Gastroesophageal sphincter (tissue), 4 donors: ENCODE measurements around the gene GPHA2. TPM values are rescaled to one million over a fixed set of nuclear protein-coding genes. Genes with fewer than 3 reads are reported as not detected.

Experiments
- ATAC-seq: fragments of 150-250 bp; one replicate; pipeline ENCODE4 v1.9.1; 2016; ENCODE audit warnings: mild to moderate bottlenecking, moderate library complexity
- H3K27ac ChIP-seq, 4 donors: fragments of 200-600 bp; sonication (generic) in 3 of 4; 1 replicate in 3 of 4; 2 replicates in 1 of 4; pipeline ENCODE4 v1.5.1; 2016 to 2019
- H3K27me3 ChIP-seq: fragments of 200-600 bp; sonication (generic); one replicate; pipeline ENCODE4 v1.5.1; 2019
- H3K36me3 ChIP-seq, 2 donors: fragments of 200-600 bp; sonication (generic); one replicate each; pipeline ENCODE4 v1.5.1; 2019; ENCODE audit warnings: control low read depth in 1 of 2
- H3K4me1 ChIP-seq, 3 donors: fragments of 200-600 bp; sonication (generic); 1 replicate in 2 of 3; 2 replicates in 1 of 3; pipeline ENCODE4 v1.5.1; 2016 to 2019; ENCODE audit warnings: control low read depth in 2 of 3
- H3K4me3 ChIP-seq, 2 donors: fragments of 200-600 bp; sonication (generic); one replicate each; pipeline ENCODE4 v1.5.1; 2019; ENCODE audit warnings: mild to moderate bottlenecking in 1 of 2, moderate library complexity in 1 of 2
- H3K9me3 ChIP-seq, 3 donors: fragments of 200-600 bp; sonication (generic); one replicate each; pipeline ENCODE4 v1.5.1; 2017 to 2019; ENCODE audit warnings: control low read depth in 2 of 3
- EP300 ChIP-seq: sonication (generic); formaldehyde crosslinking; IDR thresholded peaks from one replicate; pipeline ENCODE4 v1.6.1; 2017; ENCODE audit warnings: antibody characterized with exemption, mild to moderate bottlenecking
- POLR2A ChIP-seq, 2 donors: fragments of 450-650 bp; IDR thresholded peaks; one replicate each; pipeline ENCODE4 v1.6.1; 2017; ENCODE audit warnings: antibody characterized with exemption in 2 of 2, mild to moderate bottlenecking in 2 of 2, moderate library complexity in 1 of 2
- POLR2AphosphoS5 ChIP-seq: sonication (generic); formaldehyde crosslinking; IDR thresholded peaks from one replicate; pipeline ENCODE4 v1.6.1; 2017; ENCODE audit warnings: antibody characterized with exemption
- WGBS, 2 donors: methylation state at CpG; one replicate each; pipeline ENCODE4 v1.1.5; 2018; ENCODE audit warnings: low coverage in 1 of 2; 5-methylcytosine and 5-hydroxymethylcytosine counted together
- total RNA-seq, 4 donors: library from RNA; depleted of rRNA; stranded (reverse); fragments of >200 nt; gene quantifications; one replicate each; pipeline ENCODE4 v1.1.0, GENCODE V29; 2016
- TF ChIP-seq, protein P1 (sequence below), 4 experiments: fragments of 200-600 bp in 2 of 4; fragments of 450-650 bp in 2 of 4; sonication (generic) in 1 of 4; IDR thresholded peaks; one replicate each; pipeline ENCODE4 v1.5.1; 2017 to 2019; ENCODE audit warnings: antibody characterized with exemption in 4 of 4, mild to moderate bottlenecking in 2 of 4, moderate library complexity in 2 of 4

GPHA2 gene
- total RNA-seq, 4 donors from 2014 or later: not detected

DNA sequence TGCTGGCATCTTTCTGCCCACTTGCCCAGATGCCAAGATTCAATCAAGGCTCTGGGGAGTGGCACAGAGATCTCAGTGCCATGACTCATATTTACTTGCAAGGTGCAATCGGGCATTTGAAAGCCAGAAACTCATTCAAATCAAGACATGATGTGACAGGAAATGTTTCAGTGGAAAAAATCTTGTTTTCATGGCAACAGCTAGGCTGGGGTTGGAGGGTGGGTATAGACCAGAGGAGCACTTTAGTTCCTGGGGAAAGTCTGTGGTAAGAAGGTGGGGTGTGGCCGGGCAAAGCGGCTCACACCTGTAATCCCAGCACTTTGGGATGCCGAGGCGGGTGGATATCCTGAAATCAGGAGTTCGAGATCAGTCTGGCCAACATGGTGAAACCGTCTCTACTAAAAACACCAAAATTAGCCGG, 35.0 kb upstream of the GPHA2 start:
- Histone ChIP-seq H3K27ac (no peak overlapping the region), H3K4me1 (peaks cover 0 to 15% (median 3%) of the 10 kb centered on the region in 3 donors), H3K9me3 (no peaks in the 10 kb centered on the region), H3K4me3 (no peak overlapping the region), H3K36me3 (no peaks in the 10 kb centered on the region), H3K27me3 (no peaks in the 10 kb centered on the region)
- TF ChIP-seq POLR2AphosphoS5 (no peak), POLR2A (IDR thresholded peaks at IDR 0.05) (no peak), EP300 (no peak)
- TF ChIP-seq, protein P1, sequence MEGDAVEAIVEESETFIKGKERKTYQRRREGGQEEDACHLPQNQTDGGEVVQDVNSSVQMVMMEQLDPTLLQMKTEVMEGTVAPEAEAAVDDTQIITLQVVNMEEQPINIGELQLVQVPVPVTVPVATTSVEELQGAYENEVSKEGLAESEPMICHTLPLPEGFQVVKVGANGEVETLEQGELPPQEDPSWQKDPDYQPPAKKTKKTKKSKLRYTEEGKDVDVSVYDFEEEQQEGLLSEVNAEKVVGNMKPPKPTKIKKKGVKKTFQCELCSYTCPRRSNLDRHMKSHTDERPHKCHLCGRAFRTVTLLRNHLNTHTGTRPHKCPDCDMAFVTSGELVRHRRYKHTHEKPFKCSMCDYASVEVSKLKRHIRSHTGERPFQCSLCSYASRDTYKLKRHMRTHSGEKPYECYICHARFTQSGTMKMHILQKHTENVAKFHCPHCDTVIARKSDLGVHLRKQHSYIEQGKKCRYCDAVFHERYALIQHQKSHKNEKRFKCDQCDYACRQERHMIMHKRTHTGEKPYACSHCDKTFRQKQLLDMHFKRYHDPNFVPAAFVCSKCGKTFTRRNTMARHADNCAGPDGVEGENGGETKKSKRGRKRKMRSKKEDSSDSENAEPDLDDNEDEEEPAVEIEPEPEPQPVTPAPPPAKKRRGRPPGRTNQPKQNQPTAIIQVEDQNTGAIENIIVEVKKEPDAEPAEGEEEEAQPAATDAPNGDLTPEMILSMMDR (IDR thresholded peaks at IDR 0.05): no peak
- ATAC-seq: no peak
- WGBS, 2 donors: 88 to 97% methylated on average over 7 to 8 of the region's 8 CpGs

- TF ChIP-seq, protein P1 (IDR thresholded peaks at IDR 0.05): no peak
- TF ChIP-seq POLR2AphosphoS5: no peak
- Histone ChIP-seq H3K4me3 (no peak overlapping the region), H3K9me3 (no peaks in the 10 kb centered on the region), H3K4me1 (peaks cover 0 to 15% (median 3%) of the 10 kb centered on the region in 3 donors), H3K27ac (no peak overlapping the region), H3K27me3 (no peaks in the 10 kb centered on the region), H3K36me3 (no peaks in the 10 kb centered on the region)
- 46 to 57% methylated on average over 5 of the region's 5 CpGs for WGBS, 2 donors
- ATAC-seq: no peak
Measured at GRCh38 chr11:64969209-64969608, 33.5 kb upstream of the GPHA2 start.

- TF ChIP-seq, protein P1 (IDR thresholded peaks at IDR 0.05): no peak
- TF ChIP-seq POLR2A (IDR thresholded peaks at IDR 0.05) (no peak), EP300 (no peak), POLR2AphosphoS5 (no peak)
- no peak for ATAC-seq
- Histone ChIP-seq H3K4me1 (peaks cover 0 to 11% (median 3%) of the 10 kb centered on the region in 3 donors), H3K4me3 (no peak overlapping the region), H3K36me3 (no peaks in the 10 kb centered on the region), H3K27me3 (no peaks in the 10 kb centered on the region), H3K27ac (no peak overlapping the region), H3K9me3 (no peaks in the 10 kb centered on the region)
- 80 to 91% methylated on average over 1 to 3 of the region's 3 CpGs for WGBS, 2 donors
Measured at GRCh38 chr11:64967375-64967774, 31.7 kb upstream of the GPHA2 start.

DNA sequence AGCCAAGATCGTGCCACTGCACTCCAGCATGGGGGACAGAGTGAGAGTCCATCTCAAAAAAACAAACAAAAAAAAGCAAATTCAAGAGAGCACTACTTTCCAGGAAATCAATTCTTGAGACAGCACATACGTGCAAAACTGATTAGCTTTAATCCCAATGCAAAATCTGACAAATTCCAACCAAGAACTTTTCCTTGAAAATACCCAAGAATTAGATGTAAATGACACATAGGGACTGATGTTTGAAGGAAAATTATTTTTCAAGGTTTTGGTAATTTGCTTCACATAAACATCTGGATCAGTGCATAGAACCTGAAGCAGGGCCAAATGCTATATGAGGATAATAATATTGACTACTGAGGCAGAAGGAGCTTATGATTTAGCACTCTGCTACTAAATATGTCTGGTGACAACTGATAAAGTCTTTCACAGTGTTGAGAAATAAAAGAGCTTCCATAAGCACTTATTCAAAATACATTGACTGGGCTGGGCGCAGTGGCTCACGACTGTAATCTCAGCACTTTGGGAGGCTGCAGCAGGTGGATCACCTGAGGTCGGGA, 27.5 kb upstream of the GPHA2 start:
- no peak for ATAC-seq
- Histone ChIP-seq H3K27me3 (peaks cover under 1% of the 10 kb centered on the region), H3K4me1 (no peaks in the 10 kb centered on the region), H3K4me3 (no peak overlapping the region), H3K36me3 (no peaks in the 10 kb centered on the region), H3K9me3 (no peaks in the 10 kb centered on the region), H3K27ac (no peak overlapping the region)
- WGBS, 2 donors: 68 to 71% methylated on average over 2 to 5 of the region's 5 CpGs
- TF ChIP-seq POLR2A (IDR thresholded peaks at IDR 0.05) (no peak), EP300 (no peak), POLR2AphosphoS5 (no peak)
- TF ChIP-seq, protein P1 (IDR thresholded peaks at IDR 0.05): no peak

- no peaks in the 10 kb centered on the region for H3K4me1 ChIP-seq
- H3K27me3 ChIP-seq: peaks cover 22% of the 10 kb centered on the region
- WGBS, 2 donors: 44 to 47% methylated on average over 3 to 4 of the region's 4 CpGs
- H3K36me3 ChIP-seq: no peaks in the 10 kb centered on the region
- no peak for ATAC-seq
- no peak overlapping the region for H3K4me3 ChIP-seq
- no peaks in the 10 kb centered on the region for H3K9me3 ChIP-seq
- H3K27ac ChIP-seq: no peak overlapping the region
- no peak for TF ChIP-seq POLR2AphosphoS5
- no peak for TF ChIP-seq POLR2A (IDR thresholded peaks at IDR 0.05)
- TF ChIP-seq, protein P1 (IDR thresholded peaks at IDR 0.05): no peak
Measured at GRCh38 chr11:64960719-64961118, 25.0 kb upstream of the GPHA2 start.
